ENCODE results near the gene BABAM2.

- TF ChIP-seq EZH2 (IDR thresholded peaks at IDR 0.05; ENCODE audit: insufficient read depth, poor library complexity, severe bottlenecking) (no peak), EZH2phosphoT487 (IDR thresholded peaks at IDR 0.05; ENCODE audit: insufficient read depth, low read depth) (no peak)
These were observed 13.3 kb downstream of the BABAM2 start for GRCh38 chr2:27903649-27904404.
